Neuronal stem cell (in vitro differentiated cells): ENCODE results near the gene CALML6.
A peak's percentile ranks its signal among the peaks of the same experiment; 100 is the strongest.

Experiments
- DNase-seq: peaks from one replicate; pipeline ENCODE4 v3.0.0-alpha.2; 2013; ENCODE audit warnings: low spot score
- H2AFZ ChIP-seq: one replicate; pipeline ENCODE4 v1.6.1; 2013; ENCODE audit warnings: mild to moderate bottlenecking, low read length, inconsistent platforms
- H2AK5ac ChIP-seq: 2 replicates; pipeline ENCODE4 v1.6.1; 2013; ENCODE audit warnings: low read depth, mild to moderate bottlenecking, inconsistent platforms, low read length, moderate library complexity, mixed read lengths
- H2BK120ac ChIP-seq: 2 replicates; pipeline ENCODE4 v1.6.1; 2013; ENCODE audit warnings: low read depth, mild to moderate bottlenecking, inconsistent platforms, low read length, moderate library complexity, mixed read lengths
- H2BK12ac ChIP-seq: one replicate; pipeline ENCODE4 v1.6.1; 2013; ENCODE audit warnings: low read length, inconsistent platforms
- H2BK15ac ChIP-seq: 2 replicates; pipeline ENCODE4 v1.6.1; 2013; ENCODE audit warnings: mild to moderate bottlenecking, low read length, inconsistent platforms, mixed read lengths
- H2BK5ac ChIP-seq: one replicate; pipeline ENCODE4 v1.6.1; 2013; ENCODE audit warnings: inconsistent platforms, mild to moderate bottlenecking, low read length, moderate library complexity
- H3K14ac ChIP-seq: one replicate; pipeline ENCODE4 v1.6.1; 2013; ENCODE audit warnings: low read length, inconsistent platforms
- H3K18ac ChIP-seq: 2 replicates; pipeline ENCODE4 v1.6.1; 2013; ENCODE audit warnings: low read length, inconsistent platforms
- H3K23ac ChIP-seq: 2 replicates; pipeline ENCODE4 v1.6.1; 2013; ENCODE audit warnings: low read depth, mild to moderate bottlenecking, mixed read lengths, low read length, inconsistent platforms; ENCODE audit not compliant: poor library complexity
- H3K27ac ChIP-seq: replicated peaks from 3 replicates; pipeline ENCODE4 v1.5.1; 2013; ENCODE audit warnings: low read length, inconsistent platforms
- H3K27me3 ChIP-seq, 3 experiments: 2 replicates each; pipeline ENCODE4 v1.6.1; 2013; ENCODE audit warnings: low read length in 3 of 3, mild to moderate bottlenecking in 2 of 3, inconsistent platforms in 1 of 3, low read depth in 1 of 3, mixed read lengths in 1 of 3, moderate library complexity in 1 of 3; ENCODE audit not compliant: control insufficient read depth in 3 of 3, insufficient read depth in 3 of 3
- H3K36me3 ChIP-seq, 2 donors: replicated peaks in 1 of 2; 2 replicates each; pipeline ENCODE4 v1.6.1; 2013; ENCODE audit warnings: low read length in 2 of 2; ENCODE audit not compliant: control insufficient read depth in 2 of 2, insufficient read depth in 2 of 2
- H3K4ac ChIP-seq: 2 replicates; pipeline ENCODE4 v1.6.1; 2013; ENCODE audit warnings: inconsistent platforms, mild to moderate bottlenecking, low read length, moderate library complexity
- H3K4me1 ChIP-seq, 2 donors: 1 replicate in 1 of 2; 2 replicates in 1 of 2; pipeline ENCODE4 v1.6.1; 2013; ENCODE audit warnings: low read length in 2 of 2, low read depth in 1 of 2; ENCODE audit not compliant: control insufficient read depth in 2 of 2, insufficient read depth in 1 of 2
- H3K4me2 ChIP-seq: one replicate; pipeline ENCODE4 v1.6.1; 2013; ENCODE audit warnings: mild to moderate bottlenecking, low read length, inconsistent platforms; ENCODE audit not compliant: insufficient read depth, poor library complexity, severe bottlenecking
- H3K4me3 ChIP-seq, 2 donors: 2 replicates each; pipeline ENCODE4 v1.5.1; 2013; ENCODE audit warnings: low read length in 2 of 2, mild to moderate bottlenecking in 2 of 2, inconsistent platforms in 1 of 2, moderate library complexity in 1 of 2
- H3K79me1 ChIP-seq: one replicate; pipeline ENCODE4 v1.6.1; 2013; ENCODE audit warnings: low read depth, mild to moderate bottlenecking, inconsistent platforms, low read length, moderate library complexity
- H3K9ac ChIP-seq: one replicate; pipeline ENCODE4 v1.6.1; 2013; ENCODE audit warnings: mild to moderate bottlenecking, low read depth, low read length, inconsistent platforms; ENCODE audit not compliant: poor library complexity
- H3K9me3 ChIP-seq, 2 donors: replicated peaks in 1 of 2; 2 replicates each; pipeline versions ENCODE3 to v1.6.1; 2013; ENCODE audit warnings: low read length in 2 of 2, mild to moderate bottlenecking in 2 of 2, inconsistent platforms in 1 of 2, low read depth in 1 of 2, mixed read lengths in 1 of 2, moderate library complexity in 1 of 2; ENCODE audit not compliant: control insufficient read depth in 2 of 2, insufficient read depth in 1 of 2
- H4K8ac ChIP-seq: one replicate; pipeline ENCODE4 v1.6.1; 2013; ENCODE audit warnings: low read depth, mild to moderate bottlenecking, inconsistent platforms, low read length, moderate library complexity
- H4K91ac ChIP-seq: one replicate; pipeline ENCODE4 v1.6.1; 2013; ENCODE audit warnings: low read length, low read depth, mild to moderate bottlenecking, inconsistent platforms; ENCODE audit not compliant: poor library complexity
- WGBS, 2 donors: extraction: QIAGEN DNeasy Blood & Tissue Kit; methylation state at CpG; one replicate each; pipeline ENCODE4 v1.1.7; 2013; ENCODE audit warnings: missing lambda C conversion rate in 2 of 2, mixed read lengths in 1 of 2; ENCODE audit not compliant: insufficient read length in 2 of 2, insufficient replicate concordance in 1 of 2; ENCODE audit errors: extremely low coverage in 2 of 2; 5-methylcytosine and 5-hydroxymethylcytosine counted together

The CALML6 gene

GRCh38 chr1:1924386-1924785 lies 9.3 kb downstream of the CALML6 start:
- Histone ChIP-seq H2BK120ac (peak overlapping the region; percentile 87), H3K36me3 (no peaks in the 10 kb centered on the region), H2BK5ac (peak overlapping the region; percentile 39), H2AFZ (no peak overlapping the region), H2BK12ac (no peak overlapping the region), H2BK15ac (peak overlapping the region; percentile 81), H3K27ac (no peak overlapping the region), H3K4me1 (peaks cover 3% of the 10 kb centered on the region in 2 donors), H4K8ac (no peak overlapping the region), H3K18ac (peak overlapping the region; percentile 80), H3K79me1 (peaks cover 11% of the 10 kb centered on the region), H4K91ac (no peak overlapping the region), H3K4me3 (no peak overlapping the region), H3K4me2 (no peak overlapping the region), H2AK5ac (peak overlapping the region; percentile 75), H3K27me3 (peaks cover 0 to 11% (median 3%) of the 10 kb centered on the region in 3 experiments), H3K23ac (peak overlapping the region; percentile 96), H3K4ac (no peak overlapping the region), H3K9me3 (peaks cover 0 to 2% of the 10 kb centered on the region in 2 donors), H3K9ac (no peak overlapping the region), H3K14ac (peak overlapping the region; percentile 94)
- no CpG with 5 or more reads among the region's 18 CpGs for WGBS, 2 donors
- no peak for DNase-seq

GRCh38 chr1:1924849-1925248 lies 9.8 kb downstream of the CALML6 start:
- Histone ChIP-seq H3K79me1 (peaks cover 11% of the 10 kb centered on the region), H3K4ac (peak overlapping the region; percentile 66), H4K91ac (no peak overlapping the region), H3K14ac (peak overlapping the region; percentile 71), H2AK5ac (peak overlapping the region; percentile 75), H3K4me2 (no peak overlapping the region), H3K27ac (no peak overlapping the region), H3K9me3 (peaks cover 0 to 2% of the 10 kb centered on the region in 2 donors), H3K23ac (peak overlapping the region; percentile 96), H3K4me3 (peak overlapping the region in 1 of 2 donors; percentile 59), H2AFZ (no peak overlapping the region), H3K27me3 (peaks cover 0 to 11% (median 3%) of the 10 kb centered on the region in 3 experiments), H3K9ac (peak overlapping the region; percentile 21), H4K8ac (peak overlapping the region; percentile 43), H3K4me1 (peaks cover under 1% of the 10 kb centered on the region in 2 donors), H2BK15ac (peak overlapping the region; percentile 81), H2BK120ac (peak overlapping the region; percentile 87), H3K18ac (peak overlapping the region; percentile 71), H2BK12ac (peak overlapping the region; percentile 90), H3K36me3 (no peaks in the 10 kb centered on the region), H2BK5ac (no peak overlapping the region)
- no CpG with 5 or more reads among the region's 21 CpGs for WGBS, 2 donors
- no peak for DNase-seq

DNA sequence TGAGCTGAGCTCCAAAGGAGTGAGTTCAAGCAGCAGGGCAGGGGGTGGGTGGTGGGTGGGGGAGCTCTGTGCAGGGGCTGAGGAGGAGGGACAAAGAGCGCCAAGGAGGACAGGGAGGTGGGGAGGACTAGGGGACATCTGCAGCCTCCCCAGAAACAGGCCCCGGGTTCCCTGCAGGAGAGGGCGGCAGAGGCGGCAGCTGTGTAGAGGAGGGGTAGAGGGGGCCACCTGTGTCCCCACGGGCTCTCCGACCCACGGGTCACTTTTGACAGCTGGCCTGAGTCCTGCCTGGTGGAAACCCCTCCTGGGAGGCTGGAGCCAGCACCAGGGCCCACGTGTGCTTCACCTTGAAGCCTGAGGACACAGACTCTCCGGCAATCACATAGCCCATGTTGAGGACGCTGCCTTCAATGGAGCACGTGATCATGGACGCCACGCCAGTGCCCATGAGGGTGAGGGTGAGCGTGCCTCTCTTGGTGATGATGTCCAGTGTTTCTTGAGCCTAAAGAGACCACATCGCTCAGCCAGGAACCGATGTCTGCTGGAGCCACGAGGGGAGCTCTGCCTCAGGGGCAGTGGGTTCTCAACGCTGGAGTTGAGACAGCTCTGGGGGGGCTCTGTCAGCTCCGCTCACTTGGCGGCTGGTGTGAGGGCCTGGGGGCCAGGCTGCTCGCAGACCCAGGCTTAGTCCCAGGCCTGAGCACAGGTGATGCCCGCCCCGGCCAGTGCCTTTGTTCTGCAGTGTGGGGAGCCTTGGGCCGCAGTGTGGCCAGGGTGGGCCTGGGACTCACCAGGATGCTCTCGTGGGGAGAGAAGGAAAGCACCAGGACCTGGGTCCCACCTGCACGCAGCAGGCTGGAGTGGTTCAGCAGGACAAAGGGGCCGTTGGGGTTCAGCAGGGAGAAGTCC lies 10.6 kb downstream of the CALML6 start:
- no peak overlapping the region for H3K4me2 ChIP-seq
- H3K18ac ChIP-seq, result peak overlapping the region; percentile 80
- peak overlapping the region; percentile 84 for H2AK5ac ChIP-seq
- H3K4ac ChIP-seq, result no peak overlapping the region
- no peak overlapping the region for H4K91ac ChIP-seq
- H3K9me3 ChIP-seq, result peaks cover 0 to 2% of the 10 kb centered on the region in 2 donors
- no CpG with 5 or more reads among the region's 27 CpGs for WGBS, 2 donors
- H3K4me1 ChIP-seq, result no peaks in the 10 kb centered on the region
- peaks cover 6% of the 10 kb centered on the region for H3K79me1 ChIP-seq
- DNase-seq, result no peak
- H2BK5ac ChIP-seq, result peak overlapping the region; percentile 66
- H3K23ac ChIP-seq, result peak overlapping the region; percentile 96
- H3K14ac ChIP-seq, result peak overlapping the region; percentile 71
- peaks cover 0 to 11% (median 0%) of the 10 kb centered on the region in 3 experiments for H3K27me3 ChIP-seq
- no peak overlapping the region for H3K4me3 ChIP-seq
- H2BK12ac ChIP-seq, result peak overlapping the region; percentile 90
- H4K8ac ChIP-seq, result no peak overlapping the region
- no peak overlapping the region for H3K27ac ChIP-seq
- H3K36me3 ChIP-seq, result no peaks in the 10 kb centered on the region
- H2BK120ac ChIP-seq, result peak overlapping the region; percentile 87
- H2BK15ac ChIP-seq, result peak overlapping the region; percentile 67
- H2AFZ ChIP-seq, result no peak overlapping the region
- H3K9ac ChIP-seq, result no peak overlapping the region

DNA sequence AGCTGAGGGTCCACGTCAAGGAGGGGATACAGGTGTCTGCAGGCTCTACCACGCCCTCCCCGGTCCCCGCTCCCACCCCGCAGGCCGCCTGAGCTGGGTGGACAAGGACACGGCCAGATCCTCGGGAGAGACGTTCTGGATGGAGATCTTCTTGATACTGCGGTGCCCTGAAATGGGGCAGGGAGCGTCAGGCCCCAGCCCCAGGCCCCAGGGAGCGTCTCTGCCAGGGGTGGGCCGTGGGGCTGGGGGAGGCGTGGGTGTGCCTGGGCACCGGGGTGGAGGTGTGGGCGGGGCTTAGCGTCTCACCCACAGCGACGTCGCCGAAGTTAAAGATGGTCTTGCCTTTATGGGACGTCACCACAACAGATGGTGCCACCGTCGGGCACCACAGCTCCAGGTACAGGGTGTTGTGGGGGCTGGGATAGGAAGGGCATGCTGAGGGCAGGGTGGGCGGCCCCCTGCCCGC lies 11.3 kb downstream of the CALML6 start:
- peak overlapping the region; percentile 84 for H2AK5ac ChIP-seq
- H4K91ac ChIP-seq, result no peak overlapping the region
- H3K4me3 ChIP-seq, result no peak overlapping the region
- H4K8ac ChIP-seq, result no peak overlapping the region
- peak overlapping the region; percentile 71 for H3K14ac ChIP-seq
- H3K4ac ChIP-seq, result no peak overlapping the region
- H3K36me3 ChIP-seq, result no peaks in the 10 kb centered on the region
- H3K18ac ChIP-seq, result peak overlapping the region; percentile 83
- peaks cover 0 to 2% of the 10 kb centered on the region in 2 donors for H3K9me3 ChIP-seq
- no peak for DNase-seq
- no peak overlapping the region for H2BK12ac ChIP-seq
- H3K27ac ChIP-seq, result no peak overlapping the region
- H2BK120ac ChIP-seq, result no peak overlapping the region
- H3K23ac ChIP-seq, result peak overlapping the region; percentile 73
- no CpG with 5 or more reads among the region's 26 CpGs for WGBS, 2 donors
- peak overlapping the region; percentile 67 for H2BK15ac ChIP-seq
- peaks cover 0 to 7% (median 0%) of the 10 kb centered on the region in 3 experiments for H3K27me3 ChIP-seq
- no peak overlapping the region for H3K9ac ChIP-seq
- no peaks in the 10 kb centered on the region for H3K4me1 ChIP-seq
- no peak overlapping the region for H2AFZ ChIP-seq
- H2BK5ac ChIP-seq, result peak overlapping the region; percentile 66
- no peak overlapping the region for H3K4me2 ChIP-seq
- H3K79me1 ChIP-seq, result peaks cover 6% of the 10 kb centered on the region
